BJ (cell line): ENCODE data around the gene EIF5A2. TPM values are rescaled to one million over a fixed set of nuclear protein-coding genes. Genes with fewer than 3 reads are reported as not detected.
"Not testable (repeated sequence)": the region's sequence is repeated elsewhere in the genome, so short reads cannot be mapped to it uniquely, and the experiment has no call there.

Experiments
- CTCF ChIA-PET: fragments of 350-600 bp; formaldehyde crosslinking; extraction: SDS; loops from one replicate; lab custom pipeline; 2021; ENCODE audit warnings: antibody characterized with exemption, inconsistent platforms; lab: Yijun Ruan, JAX
- POLR2A ChIA-PET: fragments of 300-600 bp; sonication (Branson Sonifier 250); formaldehyde crosslinking; extraction: SDS; loops from one replicate; lab custom pipeline; 2021; ENCODE audit warnings: antibody characterized with exemption; lab: Charles Lee
- DNase-seq: peaks from one replicate; pipeline ENCODE4 v3.0.0-alpha.2; 2011; ENCODE audit warnings: low read depth
- H3K27me3 ChIP-seq: 2 replicates; pipeline ENCODE4 v1.6.0; 2011; ENCODE audit warnings: low read length; ENCODE audit not compliant: control insufficient read depth, insufficient read depth
- H3K36me3 ChIP-seq: 2 replicates; pipeline ENCODE4 v1.5.1; 2011; ENCODE audit warnings: low read length; ENCODE audit not compliant: control insufficient read depth, insufficient read depth
- H3K4me3 ChIP-seq: 2 replicates; pipeline ENCODE4 v1.5.1; 2011; ENCODE audit warnings: low read depth, mild to moderate bottlenecking, control low read depth, low read length
- CTCF ChIP-seq: IDR thresholded peaks from 2 replicates; pipeline ENCODE4 v1.5.1; 2011; ENCODE audit warnings: low read depth, mild to moderate bottlenecking, control low read depth, inconsistent platforms, low read length, moderate library complexity; ENCODE audit not compliant: insufficient read depth
- polyA plus RNA-seq: library from polyadenylated mRNA; depleted of rRNA; stranded (reverse); fragments of >200 nt; gene quantifications from 2 replicates; pipeline ENCODE4 v1.2.3, GENCODE V29; 2011

The EIF5A2 gene
- polyA plus RNA-seq, 1 experiment, result 7.8 TPM

GRCh38 chr3:170947018-170947769 lies 38.8 kb upstream of the EIF5A2 start:
- ChIA-PET CTCF (no interaction called here), POLR2A (no interaction called here)
- Histone ChIP-seq H3K36me3 (no peaks in the 10 kb centered on the region), H3K4me3 (no peak overlapping the region), H3K27me3 (peaks cover 2% of the 10 kb centered on the region; the same call in 1 of the 2 replicates)
- no peak for TF ChIP-seq CTCF
- DNase-seq, result no peak

- no peak for TF ChIP-seq CTCF
- POLR2A ChIA-PET, result no interaction called here
- no peak for DNase-seq
These were observed 33.6 kb upstream of the EIF5A2 start for GRCh38 chr3:170942011-170942410.

GRCh38 chr3:170941551-170941950 lies 33.1 kb upstream of the EIF5A2 start:
- TF ChIP-seq CTCF, result no peak
- Histone ChIP-seq H3K4me3 (no peak overlapping the region), H3K27me3 (peaks cover 2% of the 10 kb centered on the region; the same call in 1 of the 2 replicates), H3K36me3 (no peaks in the 10 kb centered on the region)
- DNase-seq, result no peak
- POLR2A ChIA-PET, result no interaction called here
- CTCF ChIA-PET, result no interaction called here

More at GRCh38 chr3:170942011-170942410, 33.6 kb upstream of the EIF5A2 start:
- CTCF ChIA-PET, result no interaction called here
- H3K36me3 ChIP-seq, result no peaks in the 10 kb centered on the region
- peaks cover 2% of the 10 kb centered on the region; the same call in 1 of the 2 replicates for H3K27me3 ChIP-seq
- no peak overlapping the region for H3K4me3 ChIP-seq

GRCh38 chr3:170933039-170933438 lies 24.6 kb upstream of the EIF5A2 start:
- DNase-seq, H3K4me3 ChIP-seq, POLR2A ChIA-PET, H3K27me3 ChIP-seq, CTCF ChIA-PET, H3K36me3 ChIP-seq: not testable (repeated sequence)

- DNase-seq, H3K27me3 ChIP-seq, H3K4me3 ChIP-seq, POLR2A ChIA-PET, CTCF ChIA-PET, H3K36me3 ChIP-seq: not testable (repeated sequence)
These were observed 15.1 kb upstream of the EIF5A2 start for GRCh38 chr3:170923553-170923952.

GRCh38 chr3:170918715-170919114 lies 10.3 kb upstream of the EIF5A2 start:
- ChIA-PET POLR2A (no interaction called here), CTCF (interaction anchor here (0.6 kb wide), 1 partner anchor 78 kb away, joined by 4 read pairs; no protein-coding TSS in a partner anchor)
- Histone ChIP-seq H3K27me3 (no peaks in the 10 kb centered on the region), H3K36me3 (no peaks in the 10 kb centered on the region), H3K4me3 (no peak overlapping the region)
- DNase-seq, result no peak
- TF ChIP-seq CTCF, result no peak
